SW 1271 (cell line): Measurements from ENCODE around the gene PLK3.
A peak's percentile ranks its signal among the peaks of the same experiment; 100 is the strongest.
"Not testable (repeated sequence)": the region's sequence is repeated elsewhere in the genome, so short reads cannot be mapped to it uniquely, and the experiment has no call there.

Experiments used
- DNase-seq, 2 experiments: peaks; one replicate each; lab custom pipeline; 2025; lab: John Stamatoyannopoulos, UW

PLK3 gene

GRCh38 chr1:44828003-44828651 is 27.9 kb downstream of the PLK3 start:
- no peak for DNase-seq

GRCh38 chr1:44828841-44829440 is 28.8 kb downstream of the PLK3 start:
- no peak for DNase-seq

- no peak for DNase-seq
Measured at GRCh38 chr1:44829506-44830384, 29.6 kb downstream of the PLK3 start.

- DNase-seq = no peak
Measured at GRCh38 chr1:44830900-44831304, 30.7 kb downstream of the PLK3 start.

- no peak for DNase-seq
Measured at GRCh38 chr1:44831516-44831915, 31.3 kb downstream of the PLK3 start.

GRCh38 chr1:44832056-44832705 is 32.0 kb downstream of the PLK3 start:
- DNase-seq = no peak

- DNase-seq = no peak
Measured at GRCh38 chr1:44834328-44834727, 34.2 kb downstream of the PLK3 start.

- peak in 1 of 2 experiments; percentile 63 for DNase-seq
Measured at GRCh38 chr1:44835738-44836675, 35.8 kb downstream of the PLK3 start.

- DNase-seq = not testable (repeated sequence)
Measured at GRCh38 chr1:44838294-44838693, 38.1 kb downstream of the PLK3 start.

- no peak for DNase-seq
Measured at GRCh38 chr1:44839576-44839975, 39.4 kb downstream of the PLK3 start.

GRCh38 chr1:44842486-44842861 is 42.3 kb downstream of the PLK3 start:
- DNase-seq = no peak

GRCh38 chr1:44842862-44843655 is 42.9 kb downstream of the PLK3 start, which contains the start of gene PTCH2:
Gene PTCH2, minus strand, starts transcription at chr1:44843253. Its CDS starts 321 bp downstream, at chr1:44842932.
- DNase-seq = no peak

GRCh38 chr1:44846985-44847384 is 46.8 kb downstream of the PLK3 start:
- DNase-seq = no peak

- no peak for DNase-seq
Measured at GRCh38 chr1:44847845-44848244, 47.7 kb downstream of the PLK3 start.

- no peak for DNase-seq
Measured at GRCh38 chr1:44848456-44849181, 48.4 kb downstream of the PLK3 start.

- DNase-seq = no peak
Measured at GRCh38 chr1:44849575-44850132, 49.5 kb downstream of the PLK3 start.

- DNase-seq = no peak
Measured at GRCh38 chr1:44851308-44851707, 51.1 kb downstream of the PLK3 start.

GRCh38 chr1:44853201-44853600 is 53.0 kb downstream of the PLK3 start:
- DNase-seq = no peak

- DNase-seq = no peak
Measured at GRCh38 chr1:44854970-44855369, 54.8 kb downstream of the PLK3 start.
